SH-SY5Y (cell line): Measurements from ENCODE around the gene TPM4.

ENCODE experiments used
- GATA2 ChIP-seq: IDR thresholded peaks from 2 replicates; pipeline ENCODE4 v1.6.1; 2011; ENCODE audit warnings: mild to moderate bottlenecking, low read depth, low read length
- GATA3 ChIP-seq: IDR thresholded peaks from 2 replicates; pipeline ENCODE4 v1.6.1; 2011; ENCODE audit warnings: low read depth, mild to moderate bottlenecking, low read length, moderate library complexity

GRCh38 chr19:16041991-16042386 is 34.3 kb upstream of the TPM4 start:
- TF ChIP-seq GATA2: no peak
- no peak for TF ChIP-seq GATA3
